Panc1 (cell line): ENCODE results near the gene OPN1SW.

Source experiments
- CTCF ChIP-seq: fragments of 450-650 bp; IDR thresholded peaks from 2 replicates; pipeline ENCODE4 v1.5.1; 2017; ENCODE audit warnings: mild to moderate bottlenecking
- POLR2AphosphoS5 ChIP-seq: IDR thresholded peaks from 2 replicates; pipeline ENCODE4 v1.6.1; 2012; ENCODE audit warnings: mild to moderate bottlenecking, low read depth, low read length, moderate library complexity
- SIN3A ChIP-seq: IDR thresholded peaks from 2 replicates; pipeline ENCODE4 v1.6.1; 2012; ENCODE audit warnings: low read depth, mild to moderate bottlenecking, low read length, moderate library complexity, borderline replicate concordance; ENCODE audit not compliant: insufficient read depth

DNA sequence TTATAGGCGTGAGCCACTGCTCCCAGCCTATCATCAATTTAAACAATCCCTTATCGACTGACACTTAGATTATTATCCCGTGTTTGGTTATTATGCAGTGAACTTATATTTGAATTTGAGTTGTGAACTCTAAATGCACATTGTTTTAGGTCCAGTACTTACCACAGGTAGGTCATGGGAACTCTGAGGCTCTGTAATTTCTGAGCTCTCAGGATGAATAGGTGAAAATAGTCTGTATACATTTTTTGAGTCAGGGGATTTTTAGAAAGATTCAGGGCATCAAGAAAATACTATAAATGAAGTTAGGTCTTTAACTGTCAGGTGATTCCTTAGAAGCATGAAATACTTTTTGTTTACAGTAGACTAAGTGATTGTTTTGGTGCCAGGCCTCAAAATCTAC is 25.0 kb upstream of the OPN1SW start:
- TF ChIP-seq CTCF = no peak
- no peak for TF ChIP-seq POLR2AphosphoS5
- TF ChIP-seq SIN3A = no peak
